GM12878 (cell line): Measurements from ENCODE around the gene IGLON5. TPM values are rescaled to one million over a fixed set of nuclear protein-coding genes. Genes with fewer than 3 reads are reported as not detected.

Experiments
- ATAC-seq: fragments of 200-7000 bp; cut with Tn5 transposase; 3 replicates; pipeline ENCODE4 v1.9.1; 2020; ENCODE audit warnings: mild to moderate bottlenecking, moderate library complexity
- Bru-seq: library from RNA; stranded (reverse); fragments of 400-500 nt; gene quantifications from one replicate; lab custom pipeline; 2021; lab: Mats Ljungman, UMichigan
- BruChase-seq, 2 experiments: library from RNA; stranded (reverse); fragments of 400-500 nt; gene quantifications; one replicate each; lab custom pipeline; 2021; lab: Mats Ljungman, UMichigan
- BruUV-seq: library from RNA; stranded (reverse); fragments of 400-500 nt; replicated peaks from 2 replicates; lab custom pipeline; 2021; lab: Mats Ljungman, UMichigan
- CTCF ChIA-PET: fragments of 300-600 bp; sonication (Branson Sonifier 250); formaldehyde crosslinking; extraction: SDS; loops from one replicate; lab custom pipeline; 2021; ENCODE audit warnings: inconsistent platforms; lab: Yijun Ruan, JAX
- POLR2A ChIA-PET: fragments of 350-600 bp; formaldehyde crosslinking; extraction: SDS; loops from one replicate; lab custom pipeline; 2021; ENCODE audit warnings: inconsistent platforms; lab: Charles Lee
- RAD21 ChIA-PET: fragments of 300-600 bp; sonication (Branson Sonifier 250); formaldehyde crosslinking; loops from one replicate; lab custom pipeline; 2023; ENCODE audit warnings: antibody characterized with exemption; ENCODE audit not compliant: unreplicated experiment; lab: Charles Lee
- SMC1A ChIA-PET: fragments of 300-600 bp; sonication (Branson Sonifier 250); formaldehyde crosslinking; loops from one replicate; lab custom pipeline; 2023; ENCODE audit not compliant: unreplicated experiment, uncharacterized antibody; lab: Charles Lee
- DNase-seq: peaks from one replicate; pipeline ENCODE4 v3.0.0-alpha.2; 2011; ENCODE audit warnings: low read depth, low spot score
- FAIRE-seq: peaks from 3 replicates; lab custom pipeline; 2011; peaks lifted over from hg19 to GRCh38; lab: Jason Lieb, UNC
- H2AFZ ChIP-seq: 2 replicates; pipeline ENCODE4 v1.6.0; 2011; ENCODE audit warnings: low read depth, low read length, control low read depth; ENCODE audit not compliant: control insufficient read depth
- H3K27ac ChIP-seq: 2 replicates; pipeline ENCODE4 v1.5.1; 2011; ENCODE audit warnings: control low read depth; ENCODE audit not compliant: control insufficient read depth, insufficient read depth
- H3K27me3 ChIP-seq, 2 experiments: replicated peaks in 1 of 2; 2 replicates each; pipeline versions ENCODE4 v1.6.0 to v1.6.1; 2011; ENCODE audit warnings: low read length in 1 of 2; ENCODE audit not compliant: control insufficient read depth in 2 of 2, insufficient read depth in 2 of 2
- H3K36me3 ChIP-seq, 2 experiments: 2 replicates each; pipeline ENCODE4 v1.5.1; 2011; ENCODE audit warnings: low read length in 1 of 2; ENCODE audit not compliant: control insufficient read depth in 2 of 2, insufficient read depth in 2 of 2
- H3K4me1 ChIP-seq: 2 replicates; pipeline ENCODE4 v1.6.1; 2011; ENCODE audit warnings: mild to moderate bottlenecking, low read length, moderate library complexity, mixed read lengths; ENCODE audit not compliant: control insufficient read depth, insufficient read depth
- H3K4me2 ChIP-seq: 2 replicates; pipeline ENCODE4 v1.6.0; 2011; ENCODE audit warnings: control low read depth; ENCODE audit not compliant: control insufficient read depth, insufficient read depth
- H3K4me3 ChIP-seq: fragments of 200-600 bp; sonication (generic); 2 replicates; pipeline ENCODE4 v1.5.1; 2016
- H3K79me2 ChIP-seq: 2 replicates; pipeline ENCODE4 v1.6.0; 2011; ENCODE audit warnings: low read length; ENCODE audit not compliant: control insufficient read depth, insufficient read depth
- H3K9ac ChIP-seq: 2 replicates; pipeline ENCODE4 v1.8.0; 2011; ENCODE audit warnings: low read length, control low read depth, mixed read lengths; ENCODE audit not compliant: control insufficient read depth, insufficient read depth
- H3K9me3 ChIP-seq: replicated peaks from 3 replicates; pipeline ENCODE4 v1.5.1; 2011; ENCODE audit warnings: mild to moderate bottlenecking, low read length; ENCODE audit not compliant: control insufficient read depth, insufficient read depth
- H4K20me1 ChIP-seq: 2 replicates; pipeline ENCODE4 v1.6.0; 2011; ENCODE audit not compliant: control insufficient read depth, insufficient read depth
- ASH2L ChIP-seq: fragments of 300-600, 200-600 bp; sonication (generic); IDR thresholded peaks from 2 replicates; pipeline ENCODE4 v1.6.1; 2017; ENCODE audit warnings: low read depth, mild to moderate bottlenecking, borderline replicate concordance
- ATF3 ChIP-seq: IDR thresholded peaks from 2 replicates; pipeline ENCODE4 v1.6.1; 2011; ENCODE audit warnings: low read depth, mild to moderate bottlenecking, low read length, moderate library complexity, borderline replicate concordance; ENCODE audit errors: extremely low read depth
- BMI1 ChIP-seq: fragments of 450-650 bp; IDR thresholded peaks from 2 replicates; pipeline ENCODE4 v1.6.1; 2016; ENCODE audit warnings: mild to moderate bottlenecking, moderate library complexity, borderline replicate concordance
- CREM ChIP-seq: IDR thresholded peaks from 2 replicates; pipeline ENCODE4 v1.6.1; 2014; ENCODE audit warnings: antibody characterized with exemption, low read depth
- FOXK2 ChIP-seq: fragments of 450-650 bp; IDR thresholded peaks from 2 replicates; pipeline ENCODE4 v1.6.1; 2017; ENCODE audit warnings: mild to moderate bottlenecking, moderate library complexity
- JUND ChIP-seq: IDR thresholded peaks from 2 replicates; pipeline ENCODE4 v1.6.1; 2012; ENCODE audit warnings: low read depth, mild to moderate bottlenecking, low read length, improper control_type of control experiment, moderate library complexity
- MTA3 ChIP-seq: IDR thresholded peaks from 2 replicates; pipeline ENCODE4 v1.6.1; 2012; ENCODE audit warnings: low read length, inconsistent platforms, borderline replicate concordance
- NFYB ChIP-seq: IDR thresholded peaks from 2 replicates; pipeline ENCODE4 v1.6.1; 2011; ENCODE audit warnings: low read depth, mild to moderate bottlenecking, low read length, improper control_type of control experiment, moderate library complexity; ENCODE audit not compliant: insufficient read depth
- POLR2AphosphoS5 ChIP-seq: IDR thresholded peaks from 2 replicates; pipeline ENCODE4 v1.6.1; 2011; ENCODE audit warnings: mild to moderate bottlenecking, low read length, inconsistent platforms
- RCOR1 ChIP-seq: conservative IDR thresholded peaks from 2 replicates; pipeline ENCODE4 v1.6.1; 2012; ENCODE audit warnings: low read depth, low read length, improper control_type of control experiment
- SMARCA5 ChIP-seq: fragments of 450-650 bp; IDR thresholded peaks from 2 replicates; pipeline ENCODE4 v1.6.1; 2017; ENCODE audit warnings: mild to moderate bottlenecking
- WGBS: methylation state at CpG from one replicate; pipeline ENCODE4 v1.1.6; 2016; ENCODE audit warnings: low lambda C conversion rate; ENCODE audit not compliant: insufficient replicate concordance, insufficient coverage; ENCODE audit errors: missing lambda C conversion rate; 5-methylcytosine and 5-hydroxymethylcytosine counted together
- in situ Hi-C: fragments of 300-500 bp; cut with MboI; formaldehyde crosslinking; loops from 9 replicates; pipeline ENCODE4 v1.14.3; 2018; ENCODE audit warnings: mixed read lengths
- intact Hi-C: fragments of 100-400 bp; cut with micrococcal nuclease; formaldehyde crosslinking; loops from one replicate; pipeline ENCODE4 v1.14.2; 2022; ENCODE audit not compliant: unreplicated experiment
- long read RNA-seq, 2 experiments: library from polyadenylated mRNA; unstranded; transcript quantifications; one replicate each; pipeline ENCODE4 v2.0.0, GENCODE V29; 2019 to 2020
- polyA minus RNA-seq, 3 experiments: library from RNA; depleted of rRNA, polyadenylated mRNA; stranded (reverse); fragments of >200 nt; gene quantifications; 2 replicates each; pipeline ENCODE4 v1.2.3, GENCODE V29; 2011
- polyA plus RNA-seq, 11 experiments: library from polyadenylated mRNA; depleted of rRNA in 4 of 11; unstranded in 6 of 11; stranded (reverse) in 5 of 11; fragments of >200 nt; fragmentation: Nextera tagmentation in 4 of 11; fragmentation: Illumina TruSeq in 1 of 11; extraction: Ambion mirVana in 4 of 11; extraction: Trizol in 1 of 11; gene quantifications; 1 replicate in 1 of 11; 2 replicates in 10 of 11; pipeline versions ENCODE4 v1.2.1 to v1.2.3, GENCODE V29; 2011 to 2016; ENCODE audit warnings: inconsistent platforms in 2 of 11, missing spikeins in 2 of 11, low read depth in 1 of 11
- total RNA-seq, 4 experiments: library from RNA; depleted of rRNA in 3 of 4; stranded (reverse); fragments of >200 nt in 3 of 4; fragmentation: Illumina TruSeq in 1 of 4; extraction: Trizol in 1 of 4; gene quantifications; 2 replicates each; pipeline versions ENCODE4 v1.2.1 to v1.2.3, GENCODE V29; 2013 to 2021
- TF ChIP-seq, protein P1 (sequence below): IDR thresholded peaks from 2 replicates; pipeline ENCODE4 v1.6.1; 2011; ENCODE audit warnings: borderline replicate concordance, low read depth, mild to moderate bottlenecking, moderate library complexity, low read length; ENCODE audit not compliant: insufficient read depth, poor library complexity, severe bottlenecking
- TF ChIP-seq, protein P2 (sequence below): fragments of 450-650 bp; IDR thresholded peaks from 2 replicates; pipeline ENCODE4 v1.6.1; 2018; ENCODE audit warnings: borderline replicate concordance, mild to moderate bottlenecking; ENCODE audit not compliant: partially characterized antibody

IGLON5 gene
- total RNA-seq (2013; cell fraction: nucleolus; rRNA removed), result not detected in 2 replicates
- total RNA-seq (2014; rRNA removed) (not detected in 2 replicates), total RNA-seq (2014; rRNA removed; fragmentation: Illumina TruSeq; extraction: Trizol) (not detected in 2 replicates), total RNA-seq (2021) (not detected in 2 replicates), polyA plus RNA-seq (2011; rRNA removed) (not detected in 2 replicates), polyA plus RNA-seq (2014; fragmentation: Illumina TruSeq; extraction: Trizol) (not detected in 2 replicates), polyA plus RNA-seq (2014; fragmentation: Nextera tagmentation; extraction: Ambion mirVana) (not detected), polyA plus RNA-seq (2014; rRNA removed) (not detected in 2 replicates), polyA plus RNA-seq (2016; fragmentation: Nextera tagmentation; extraction: Ambion mirVana) (not detected), polyA minus RNA-seq (2011; rRNA and poly(A)+ RNA removed) (not detected in 2 replicates), Bru-seq, nascent RNA (not detected), BruChase-seq, experiment 1, labeled RNA remaining after a 6-hour chase (not detected), BruChase-seq, experiment 2, labeled RNA remaining after a 2-hour chase (not detected)
- polyA plus RNA-seq (2011; ENCODE audit: low read depth), result not detected
- not detected in 2 replicates for polyA plus RNA-seq (2011; cell fraction: cytosol; rRNA removed)
- not detected in 2 replicates for polyA plus RNA-seq (2011; cell fraction: nucleus; rRNA removed)
- polyA plus RNA-seq (2012), result 0.04 and 0.07 TPM in 2 replicates
- not detected in 2 replicates for polyA minus RNA-seq (2011; cell fraction: cytosol; rRNA and poly(A)+ RNA removed)
- polyA minus RNA-seq (2011; cell fraction: nucleus; rRNA and poly(A)+ RNA removed), result not detected in 2 replicates
- long read RNA-seq, experiment 1, result 0 reads
- long read RNA-seq, experiment 2, result 0 reads

DNA sequence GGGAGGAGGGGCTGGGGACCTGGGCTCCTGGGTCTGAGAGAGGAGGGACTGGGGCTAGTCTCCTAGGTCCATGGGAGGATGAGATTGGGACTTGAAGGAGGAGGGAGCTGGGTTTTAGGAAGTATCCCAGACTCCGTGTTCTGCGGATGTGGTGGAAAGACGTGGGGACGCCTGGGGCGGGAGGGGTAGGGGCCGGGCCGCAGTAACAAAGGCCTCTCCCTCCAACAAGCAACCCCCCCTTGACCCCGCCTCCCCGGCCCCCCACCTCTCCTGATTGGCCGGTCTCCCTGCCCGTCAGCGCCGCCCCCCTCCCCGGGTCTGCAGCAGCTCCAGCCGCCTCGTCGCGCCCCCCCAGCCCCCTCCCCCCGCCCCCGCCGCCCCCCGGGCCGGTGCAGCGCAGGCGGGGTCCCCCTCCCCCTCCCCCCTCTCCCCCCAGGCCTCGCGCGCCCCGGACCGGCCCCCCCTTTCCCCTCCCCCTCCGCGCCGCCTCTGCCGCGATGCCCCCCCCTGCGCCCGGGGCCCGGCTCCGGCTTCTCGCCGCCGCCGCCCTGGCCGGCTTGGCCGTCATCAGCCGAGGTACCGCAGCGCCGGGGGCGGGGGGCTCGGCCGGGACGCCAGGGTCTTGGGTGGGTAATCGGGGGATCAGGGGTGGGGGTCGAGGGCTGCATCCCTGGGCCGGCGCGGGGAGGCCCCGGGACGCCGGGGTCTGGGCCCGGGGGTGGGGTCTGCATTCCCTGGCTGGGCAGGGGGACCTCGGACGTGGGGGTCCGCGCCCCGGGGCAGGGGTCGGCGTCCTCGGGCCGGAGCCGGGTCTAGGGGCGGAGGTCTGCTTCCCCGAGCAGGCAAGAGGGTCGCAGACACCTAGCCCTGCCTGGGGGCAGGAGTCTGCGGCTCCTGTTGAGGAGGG, at the start of gene IGLON5:
Gene IGLON5 (plus strand): TSS at position 294 of the 907 bp plus-strand sequence. CDS start 204 bp downstream, at position 498.
- intact Hi-C loops, result no loop called here
- ChIA-PET CTCF (no interaction called here), SMC1A (no interaction called here), POLR2A (no interaction called here), RAD21 (no interaction called here)
- Histone ChIP-seq H4K20me1 (no peaks in the 10 kb centered on the region), H3K36me3 (no peaks in the 10 kb centered on the region), H3K4me3 (no peak within 1 kb of the TSS), H3K4me2 (no peak within 1 kb of the TSS), H3K27me3 (no peaks in the 10 kb centered on the region), H3K9me3 (no peaks in the 10 kb centered on the region; the same call in 2 of the 3 replicates), H3K27ac (no peak within 1 kb of the TSS), H2AFZ (no peak within 1 kb of the TSS), H3K9ac (no peak within 1 kb of the TSS), H3K4me1 (no peaks in the 10 kb centered on the region), H3K79me2 (no peaks in the 10 kb centered on the region)
- in situ Hi-C loops, result no loop called here
- WGBS, result 54% methylated on average over 14 of the region's 76 CpGs
- DNase-seq, result no peak
- BruUV-seq, result no TSS peak
- no peak for ATAC-seq
- FAIRE-seq, result no peak
- TF ChIP-seq FOXK2 (no peak), RCOR1 (no peak), JUND (no peak), BMI1 (no peak), ATF3 (no peak), NFYB (no peak), SMARCA5 (no peak), MTA3 (no peak), CREM (no peak), POLR2AphosphoS5 (no peak), ASH2L (no peak)
- TF ChIP-seq, protein P1, sequence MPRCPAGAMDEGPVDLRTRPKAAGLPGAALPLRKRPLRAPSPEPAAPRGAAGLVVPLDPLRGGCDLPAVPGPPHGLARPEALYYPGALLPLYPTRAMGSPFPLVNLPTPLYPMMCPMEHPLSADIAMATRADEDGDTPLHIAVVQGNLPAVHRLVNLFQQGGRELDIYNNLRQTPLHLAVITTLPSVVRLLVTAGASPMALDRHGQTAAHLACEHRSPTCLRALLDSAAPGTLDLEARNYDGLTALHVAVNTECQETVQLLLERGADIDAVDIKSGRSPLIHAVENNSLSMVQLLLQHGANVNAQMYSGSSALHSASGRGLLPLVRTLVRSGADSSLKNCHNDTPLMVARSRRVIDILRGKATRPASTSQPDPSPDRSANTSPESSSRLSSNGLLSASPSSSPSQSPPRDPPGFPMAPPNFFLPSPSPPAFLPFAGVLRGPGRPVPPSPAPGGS, result no peak
- TF ChIP-seq, protein P2, sequence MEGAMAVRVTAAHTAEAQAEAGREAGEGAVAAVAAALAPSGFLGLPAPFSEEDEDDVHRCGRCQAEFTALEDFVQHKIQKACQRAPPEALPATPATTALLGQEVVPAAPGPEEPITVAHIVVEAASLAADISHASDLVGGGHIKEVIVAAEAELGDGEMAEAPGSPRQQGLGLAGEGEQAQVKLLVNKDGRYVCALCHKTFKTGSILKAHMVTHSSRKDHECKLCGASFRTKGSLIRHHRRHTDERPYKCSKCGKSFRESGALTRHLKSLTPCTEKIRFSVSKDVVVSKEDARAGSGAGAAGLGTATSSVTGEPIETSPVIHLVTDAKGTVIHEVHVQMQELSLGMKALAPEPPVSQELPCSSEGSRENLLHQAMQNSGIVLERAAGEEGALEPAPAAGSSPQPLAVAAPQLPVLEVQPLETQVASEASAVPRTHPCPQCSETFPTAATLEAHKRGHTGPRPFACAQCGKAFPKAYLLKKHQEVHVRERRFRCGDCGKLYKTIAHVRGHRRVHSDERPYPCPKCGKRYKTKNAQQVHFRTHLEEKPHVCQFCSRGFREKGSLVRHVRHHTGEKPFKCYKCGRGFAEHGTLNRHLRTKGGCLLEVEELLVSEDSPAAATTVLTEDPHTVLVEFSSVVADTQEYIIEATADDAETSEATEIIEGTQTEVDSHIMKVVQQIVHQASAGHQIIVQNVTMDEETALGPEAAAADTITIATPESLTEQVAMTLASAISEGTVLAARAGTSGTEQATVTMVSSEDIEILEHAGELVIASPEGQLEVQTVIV, result no peak
